HG03064 (cell line): Measurements from ENCODE around the gene GPC5.
"Not testable (repeated sequence)": the region's sequence is repeated elsewhere in the genome, so short reads cannot be mapped to it uniquely, and the experiment has no call there.

ENCODE experiments used
- ATAC-seq: cut with Tn5 transposase; IDR thresholded peaks from one replicate; pipeline ENCODE4 v1.9.1; 2021; ENCODE audit warnings: low read depth; ENCODE audit not compliant: unreplicated experiment

The GPC5 gene

DNA sequence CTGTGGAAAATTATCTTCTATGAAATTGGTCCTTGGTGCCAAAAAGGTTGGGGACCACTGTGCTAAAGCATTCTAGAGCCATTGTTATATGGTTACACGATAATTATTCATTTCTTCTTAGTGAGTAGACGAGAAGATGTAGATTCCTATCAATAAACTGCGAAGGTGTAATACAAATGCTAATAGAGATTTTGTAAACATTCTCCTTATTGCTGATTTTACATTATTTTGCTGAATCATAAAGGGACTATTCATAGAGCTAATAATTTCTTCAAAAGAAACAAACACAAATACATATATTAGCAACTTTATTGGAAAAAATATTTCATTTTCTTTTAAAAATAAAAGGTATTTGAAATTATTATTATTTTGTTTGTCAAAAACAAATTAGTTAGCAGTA lies 1005.2 kb downstream of the GPC5 start:
- no peak for ATAC-seq

- ATAC-seq = no peak
Observed at GRCh38 chr13:92407858-92408257, 1009.4 kb downstream of the GPC5 start.

DNA sequence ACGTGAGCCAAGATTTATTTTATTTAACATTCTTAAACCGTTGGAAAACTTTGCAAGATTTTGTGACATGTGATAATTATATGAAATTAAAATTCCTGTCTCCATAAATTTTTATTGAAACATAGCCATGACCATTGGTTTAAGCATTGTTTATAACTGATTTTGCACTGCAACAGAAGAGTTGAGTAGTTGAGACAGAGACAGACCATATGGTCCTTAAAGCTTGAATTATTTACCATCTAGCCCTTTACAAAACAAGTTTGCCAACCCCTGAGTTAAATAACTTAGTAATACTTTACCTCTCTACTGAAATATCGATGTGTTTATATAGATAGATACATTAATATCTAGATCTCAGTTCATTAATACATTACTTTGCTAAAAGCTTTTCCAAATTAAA lies 1014.1 kb downstream of the GPC5 start:
- no peak for ATAC-seq

DNA sequence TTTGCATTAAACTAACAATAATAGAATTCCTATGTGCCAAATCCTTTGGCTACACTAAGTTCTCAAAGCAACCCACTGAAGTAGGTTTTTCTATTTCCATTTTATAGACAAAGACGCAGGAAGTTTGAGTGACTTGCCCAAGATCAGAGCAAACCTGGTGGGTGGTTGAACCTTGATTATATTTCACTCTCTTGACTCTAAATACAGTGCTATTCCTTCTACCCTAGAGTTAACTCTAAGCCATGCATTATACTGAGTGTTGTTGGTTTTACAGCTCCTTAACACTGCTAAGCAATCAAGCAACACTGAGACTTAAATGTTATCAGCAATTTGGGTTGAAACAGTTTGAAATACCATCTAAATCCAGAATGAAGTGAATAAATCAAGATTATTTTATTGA lies 1014.6 kb downstream of the GPC5 start:
- ATAC-seq = no peak

DNA sequence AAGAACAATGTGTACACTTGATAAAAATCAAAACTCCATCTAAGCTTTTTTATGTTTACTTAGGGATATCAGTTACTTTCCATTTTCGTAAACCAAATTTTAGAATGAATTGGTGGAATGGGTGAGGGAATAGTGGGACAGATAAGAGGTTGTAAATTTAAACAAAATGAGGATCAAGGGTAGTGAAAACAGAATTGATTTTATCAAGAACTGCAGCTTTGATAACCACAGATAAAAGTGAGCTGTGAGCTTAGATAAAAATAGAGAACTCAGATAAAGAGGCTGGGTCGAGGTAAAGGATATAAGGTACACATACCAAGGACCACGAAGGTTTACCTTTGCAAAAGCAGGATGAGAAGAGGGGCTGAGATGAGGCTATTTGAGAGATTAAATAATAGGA lies 1015.0 kb downstream of the GPC5 start:
- ATAC-seq = no peak

GRCh38 chr13:92414851-92415250 lies 1016.4 kb downstream of the GPC5 start:
- no peak for ATAC-seq

DNA sequence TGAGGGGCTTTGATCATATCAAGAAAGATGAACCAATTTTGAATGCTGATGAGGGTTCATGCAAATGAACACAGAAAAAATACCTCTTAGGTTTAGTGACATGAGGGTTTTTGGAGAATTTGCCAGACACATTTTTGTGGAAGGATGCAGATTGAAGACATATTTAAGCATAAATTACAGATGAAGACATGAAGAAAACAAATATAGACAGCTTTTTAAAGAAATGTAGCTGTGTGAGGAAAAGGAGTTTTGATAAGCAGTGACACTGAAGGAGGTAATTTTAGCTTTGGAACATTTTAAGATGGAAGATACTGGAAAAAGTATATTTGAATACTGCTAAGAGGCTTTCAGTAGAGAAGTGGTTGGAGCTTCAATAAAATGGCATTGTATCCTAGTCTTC lies 1017.4 kb downstream of the GPC5 start:
- no peak for ATAC-seq

GRCh38 chr13:92418818-92419412 lies 1020.5 kb downstream of the GPC5 start:
- no peak for ATAC-seq

- ATAC-seq = no peak
Observed at GRCh38 chr13:92429231-92429630, 1030.8 kb downstream of the GPC5 start.

- no peak for ATAC-seq
Observed at GRCh38 chr13:92433386-92433785, 1035.0 kb downstream of the GPC5 start.

- ATAC-seq = no peak
Observed at GRCh38 chr13:92433963-92434362, 1035.5 kb downstream of the GPC5 start.

- ATAC-seq = no peak
Observed at GRCh38 chr13:92436924-92437323, 1038.5 kb downstream of the GPC5 start.

- no peak for ATAC-seq
Observed at GRCh38 chr13:92444244-92444643, 1045.8 kb downstream of the GPC5 start.

GRCh38 chr13:92451060-92451459 lies 1052.6 kb downstream of the GPC5 start:
- ATAC-seq = no peak

GRCh38 chr13:92452840-92453239 lies 1054.4 kb downstream of the GPC5 start:
- no peak for ATAC-seq

DNA sequence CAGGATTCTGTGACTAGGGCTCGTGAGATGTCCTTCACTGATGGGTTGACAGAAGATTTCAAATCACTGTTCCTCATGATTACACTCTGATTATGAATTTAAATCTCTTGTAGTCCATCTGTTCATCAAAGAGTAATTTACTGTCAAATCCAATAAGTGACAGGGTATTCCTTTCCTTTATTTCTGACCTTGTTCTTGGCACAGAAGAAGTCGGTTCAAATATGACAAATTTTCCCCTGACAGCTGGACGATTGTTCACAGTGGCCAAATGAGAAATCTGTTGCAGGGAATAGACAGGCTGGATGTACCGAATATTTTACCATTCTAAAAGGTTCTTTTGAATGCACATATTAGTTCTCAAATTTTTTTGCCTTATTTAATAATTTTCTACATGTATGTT lies 1060.9 kb downstream of the GPC5 start:
- no peak for ATAC-seq

DNA sequence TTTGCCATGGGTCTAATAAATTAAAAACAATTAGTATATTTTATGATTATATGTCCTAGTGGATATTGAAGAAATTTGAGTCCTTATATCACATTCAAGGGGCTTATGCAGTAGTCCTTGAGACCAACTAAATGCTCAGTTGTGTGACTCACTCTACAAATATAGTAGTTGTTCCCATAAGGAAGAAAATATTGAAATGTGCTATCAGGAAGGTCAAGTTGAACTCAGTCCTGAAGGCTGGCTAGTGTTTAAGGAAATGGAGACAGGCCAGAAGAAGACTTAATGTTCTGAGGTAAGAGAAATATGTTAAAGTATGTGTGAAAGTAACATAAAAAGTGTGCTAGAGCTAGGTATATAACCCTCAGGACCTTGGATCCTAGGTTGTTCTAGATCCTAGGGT lies 1062.1 kb downstream of the GPC5 start:
- no peak for ATAC-seq

GRCh38 chr13:92461402-92461801 lies 1063.0 kb downstream of the GPC5 start:
- ATAC-seq = no peak

- no peak for ATAC-seq
Observed at GRCh38 chr13:92461831-92462230, 1063.4 kb downstream of the GPC5 start.

- ATAC-seq = no peak
Observed at GRCh38 chr13:92463134-92463533, 1064.7 kb downstream of the GPC5 start.

DNA sequence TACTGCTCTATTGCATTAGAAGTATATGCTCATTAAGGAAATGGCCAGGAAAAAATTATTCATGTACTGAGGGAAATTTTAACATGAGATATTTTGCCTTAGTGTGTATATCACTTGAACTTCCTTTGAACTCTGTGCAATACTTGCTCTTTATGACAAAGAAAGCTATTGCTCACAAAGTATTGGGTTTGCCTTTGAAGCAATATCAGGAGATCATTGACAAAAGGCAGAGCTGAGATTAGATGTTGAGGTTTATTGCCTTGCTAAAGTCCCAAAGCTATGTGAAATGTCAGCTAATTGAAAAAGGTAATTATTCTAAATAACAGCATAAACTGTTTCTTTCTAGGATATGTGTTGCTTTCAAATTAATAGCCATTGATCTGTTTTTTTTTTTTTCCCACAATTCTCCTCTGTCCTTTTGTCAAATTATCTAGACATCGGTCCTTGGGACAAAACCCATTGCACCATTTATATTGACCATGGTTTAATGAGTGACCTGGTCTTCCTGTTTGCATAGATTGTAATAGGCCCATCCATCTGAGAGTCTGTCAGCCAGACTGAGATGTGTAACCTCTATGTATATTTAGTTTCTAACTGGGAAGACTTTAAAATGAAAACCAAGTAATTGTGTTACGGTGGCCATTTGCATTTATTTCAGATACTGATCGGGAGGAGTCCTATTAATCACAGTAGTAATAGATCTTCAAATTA lies 1075.5 kb downstream of the GPC5 start:
- ATAC-seq = no peak

DNA sequence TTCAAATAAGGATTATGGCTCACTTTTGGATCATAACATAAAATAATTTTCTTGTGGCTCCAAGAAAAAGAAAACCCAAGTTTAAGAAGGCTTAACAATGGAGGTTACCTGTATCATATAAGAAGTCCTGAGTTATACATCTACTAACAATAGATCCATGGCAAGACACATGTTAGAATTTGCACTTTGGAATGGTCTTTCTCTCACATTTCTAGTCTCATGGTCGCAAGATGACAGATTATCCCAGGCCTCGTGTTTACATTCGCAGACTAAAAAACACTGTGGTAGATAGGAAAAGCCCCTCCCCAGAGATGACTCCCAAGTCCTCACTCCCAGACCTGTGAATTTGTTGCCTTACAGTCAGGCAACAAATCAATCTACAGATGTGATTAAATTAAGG lies 1082.0 kb downstream of the GPC5 start:
- ATAC-seq = no peak

- not testable (repeated sequence) for ATAC-seq
Observed at GRCh38 chr13:92482790-92483189, 1084.4 kb downstream of the GPC5 start.
